ENCODE measurements around the gene CAPN10.

DNA sequence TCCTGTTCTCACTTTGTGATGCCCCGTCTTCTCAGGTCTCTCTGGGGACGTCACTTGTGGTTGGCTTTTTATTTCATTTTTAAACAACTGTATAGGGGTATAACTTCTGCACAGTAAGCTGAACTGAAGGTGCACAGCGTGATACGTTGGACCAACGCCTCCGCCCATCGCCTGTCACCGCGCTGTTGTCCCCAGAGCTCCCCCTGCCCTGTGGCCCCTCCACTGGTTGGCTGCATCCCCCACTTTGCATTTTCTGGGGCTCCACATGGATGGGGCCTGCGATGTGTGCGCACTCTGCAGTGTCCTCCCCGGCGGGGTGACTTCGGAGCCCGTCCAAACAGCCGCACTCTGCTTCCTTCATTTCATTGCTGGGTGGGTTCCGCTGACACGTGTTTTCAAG lies 53.0 kb downstream of the CAPN10 start:
- TF ChIP-seq, protein P1, sequence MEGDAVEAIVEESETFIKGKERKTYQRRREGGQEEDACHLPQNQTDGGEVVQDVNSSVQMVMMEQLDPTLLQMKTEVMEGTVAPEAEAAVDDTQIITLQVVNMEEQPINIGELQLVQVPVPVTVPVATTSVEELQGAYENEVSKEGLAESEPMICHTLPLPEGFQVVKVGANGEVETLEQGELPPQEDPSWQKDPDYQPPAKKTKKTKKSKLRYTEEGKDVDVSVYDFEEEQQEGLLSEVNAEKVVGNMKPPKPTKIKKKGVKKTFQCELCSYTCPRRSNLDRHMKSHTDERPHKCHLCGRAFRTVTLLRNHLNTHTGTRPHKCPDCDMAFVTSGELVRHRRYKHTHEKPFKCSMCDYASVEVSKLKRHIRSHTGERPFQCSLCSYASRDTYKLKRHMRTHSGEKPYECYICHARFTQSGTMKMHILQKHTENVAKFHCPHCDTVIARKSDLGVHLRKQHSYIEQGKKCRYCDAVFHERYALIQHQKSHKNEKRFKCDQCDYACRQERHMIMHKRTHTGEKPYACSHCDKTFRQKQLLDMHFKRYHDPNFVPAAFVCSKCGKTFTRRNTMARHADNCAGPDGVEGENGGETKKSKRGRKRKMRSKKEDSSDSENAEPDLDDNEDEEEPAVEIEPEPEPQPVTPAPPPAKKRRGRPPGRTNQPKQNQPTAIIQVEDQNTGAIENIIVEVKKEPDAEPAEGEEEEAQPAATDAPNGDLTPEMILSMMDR (IDR thresholded peaks at IDR 0.05): no peak
- no peak for TF ChIP-seq POLR2AphosphoS5 (IDR thresholded peaks at IDR 0.05)

Data from prostate gland (tissue), 2 donors.